GM10266 (cell line): ENCODE measurements around the gene C19orf38.

Experiments used
- DNase-seq: peaks from one replicate; pipeline ENCODE4 v3.0.0; 2012; ENCODE audit errors: extremely low spot score
- TF ChIP-seq, protein P1 (sequence below): IDR thresholded peaks from 2 replicates; pipeline ENCODE4 v1.5.1; 2012; ENCODE audit warnings: mild to moderate bottlenecking, low read depth; ENCODE audit not compliant: control insufficient read depth, insufficient read depth; ENCODE audit errors: missing control alignments

The C19orf38 gene

DNA sequence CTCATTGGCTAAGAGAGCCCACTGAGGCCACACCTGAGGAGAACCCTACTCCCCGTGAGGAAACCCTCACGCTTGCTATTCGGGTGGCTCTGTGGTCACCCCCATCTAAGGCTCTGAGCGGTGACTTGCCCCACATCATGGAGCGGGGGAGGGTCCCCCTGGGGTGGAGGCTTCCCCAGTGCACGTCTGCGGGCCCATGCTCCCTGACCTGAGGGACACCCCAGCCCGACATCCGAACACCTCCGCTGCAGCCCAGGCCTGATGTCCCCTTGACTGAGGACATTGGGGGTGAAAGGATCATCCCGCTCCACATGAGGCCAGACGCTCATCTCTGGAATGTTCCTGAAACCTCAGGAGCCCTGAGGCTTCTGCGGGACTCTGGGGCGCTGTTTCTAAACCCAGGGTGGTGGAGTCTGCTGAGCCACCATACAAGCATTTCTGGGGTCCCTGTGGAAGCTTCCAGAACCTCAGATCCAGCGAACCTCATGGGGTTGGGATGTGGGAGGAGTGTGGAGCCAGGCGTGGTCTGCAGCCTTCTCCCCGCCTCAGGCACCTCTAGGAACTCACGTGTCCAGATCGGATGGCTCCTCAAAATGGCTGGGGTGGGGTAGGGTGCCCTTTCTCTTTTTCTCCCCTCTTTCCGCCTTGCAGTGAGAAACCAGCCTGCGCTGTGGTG, 32.1 kb upstream of the C19orf38 start:
- TF ChIP-seq, protein P1, sequence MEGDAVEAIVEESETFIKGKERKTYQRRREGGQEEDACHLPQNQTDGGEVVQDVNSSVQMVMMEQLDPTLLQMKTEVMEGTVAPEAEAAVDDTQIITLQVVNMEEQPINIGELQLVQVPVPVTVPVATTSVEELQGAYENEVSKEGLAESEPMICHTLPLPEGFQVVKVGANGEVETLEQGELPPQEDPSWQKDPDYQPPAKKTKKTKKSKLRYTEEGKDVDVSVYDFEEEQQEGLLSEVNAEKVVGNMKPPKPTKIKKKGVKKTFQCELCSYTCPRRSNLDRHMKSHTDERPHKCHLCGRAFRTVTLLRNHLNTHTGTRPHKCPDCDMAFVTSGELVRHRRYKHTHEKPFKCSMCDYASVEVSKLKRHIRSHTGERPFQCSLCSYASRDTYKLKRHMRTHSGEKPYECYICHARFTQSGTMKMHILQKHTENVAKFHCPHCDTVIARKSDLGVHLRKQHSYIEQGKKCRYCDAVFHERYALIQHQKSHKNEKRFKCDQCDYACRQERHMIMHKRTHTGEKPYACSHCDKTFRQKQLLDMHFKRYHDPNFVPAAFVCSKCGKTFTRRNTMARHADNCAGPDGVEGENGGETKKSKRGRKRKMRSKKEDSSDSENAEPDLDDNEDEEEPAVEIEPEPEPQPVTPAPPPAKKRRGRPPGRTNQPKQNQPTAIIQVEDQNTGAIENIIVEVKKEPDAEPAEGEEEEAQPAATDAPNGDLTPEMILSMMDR: no peak

DNA sequence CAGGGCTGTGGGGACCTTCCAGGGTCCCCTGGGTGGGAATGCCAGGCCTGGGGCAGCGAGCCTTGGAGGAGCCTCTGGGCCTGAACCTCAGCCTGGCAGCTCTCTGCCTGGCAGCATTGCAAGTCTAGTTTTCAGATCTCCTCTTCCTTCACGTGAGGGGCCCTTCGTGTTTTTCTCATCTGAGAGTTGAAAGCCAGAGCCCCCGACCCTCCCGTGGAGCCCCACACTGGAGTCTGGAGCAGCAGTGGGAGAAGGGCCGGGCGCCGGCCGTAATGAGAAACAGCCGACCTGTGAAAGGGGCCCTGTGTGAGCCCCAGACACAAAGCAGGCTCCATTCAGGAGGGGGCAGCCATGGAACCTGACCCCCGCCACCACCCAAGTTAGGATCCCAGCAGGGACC, 31.5 kb upstream of the C19orf38 start:
- TF ChIP-seq, protein P1: no peak
- no peak for DNase-seq

More for the DNA sequence above, 32.1 kb upstream of the C19orf38 start:
- no peak for DNase-seq

DNA sequence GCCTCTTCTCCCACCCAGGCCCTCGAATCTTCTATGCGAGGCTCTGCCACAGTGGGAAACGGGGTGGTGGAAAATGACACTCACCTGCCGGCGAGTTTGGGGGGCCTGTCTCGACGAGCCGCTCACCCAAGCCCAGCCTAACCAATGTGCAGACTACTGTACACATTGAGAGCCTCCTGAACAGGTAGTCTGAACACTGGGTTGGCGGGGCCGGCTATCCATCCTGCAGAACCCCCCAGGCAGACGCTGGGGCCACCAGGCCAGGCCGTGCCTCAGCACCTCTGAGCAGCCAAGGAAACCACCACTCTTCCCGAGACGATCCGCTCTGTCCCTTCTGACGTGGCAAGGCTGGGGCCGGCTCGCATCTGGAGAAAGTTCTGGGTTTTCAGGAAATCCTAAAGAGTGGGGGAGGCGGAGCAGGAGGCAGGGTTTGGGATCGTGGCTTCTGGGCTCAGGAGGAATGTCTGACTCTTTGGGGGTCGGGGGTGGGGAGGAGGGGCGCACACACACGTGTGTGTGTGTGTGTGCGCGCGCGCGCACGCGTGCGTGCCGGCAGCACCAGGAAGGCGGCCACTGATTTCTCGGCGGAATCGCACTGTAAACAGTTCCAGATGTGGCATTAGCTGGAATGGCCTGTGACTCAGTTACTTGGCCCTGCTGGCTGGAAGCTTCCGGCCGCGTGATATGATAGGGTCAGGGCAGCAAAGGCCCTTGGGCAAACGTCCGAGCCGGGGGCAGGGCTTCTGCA, 30.8 kb upstream of the C19orf38 start:
- DNase-seq: no peak
- TF ChIP-seq, protein P1: no peak

DNA sequence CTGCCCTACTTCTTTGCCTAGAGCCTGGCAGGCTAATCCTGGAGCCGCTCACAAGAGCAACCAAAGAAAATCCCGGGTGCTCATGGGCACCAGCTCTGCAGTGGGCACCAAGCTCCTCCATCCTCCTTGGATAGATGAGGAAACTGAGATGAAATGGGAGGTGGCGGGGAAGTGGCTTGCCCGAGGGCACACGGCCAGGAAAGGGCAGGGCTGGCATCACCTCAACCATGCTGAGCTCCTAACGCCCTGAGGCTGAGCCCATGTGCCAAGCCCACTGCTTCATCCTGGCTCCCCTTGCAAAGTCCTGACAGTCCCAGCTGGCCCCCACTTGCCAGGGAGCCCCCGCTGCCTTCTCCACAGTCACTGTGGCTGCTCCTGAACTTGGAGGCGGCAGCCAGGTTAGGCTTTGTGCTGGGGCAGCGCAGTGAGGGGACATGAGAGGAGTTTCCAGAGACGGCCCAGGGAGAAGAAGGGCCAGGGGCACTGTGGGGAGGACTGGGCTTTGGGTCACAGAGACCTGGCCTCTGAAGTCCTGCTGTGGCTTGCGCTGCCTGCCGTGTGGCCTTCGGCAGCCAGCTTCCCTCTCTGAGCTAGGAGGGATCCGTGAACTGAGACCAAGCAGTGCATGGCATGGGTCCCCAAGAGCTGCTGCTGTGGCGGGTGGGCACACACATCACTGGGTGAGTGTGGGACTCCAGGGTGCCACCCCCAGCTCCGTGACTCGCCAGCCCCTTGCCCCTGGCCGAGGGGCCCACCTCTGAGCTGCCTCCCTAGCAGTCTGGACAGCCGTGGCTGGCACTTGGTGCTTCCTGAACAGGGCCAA, 29.7 kb upstream of the C19orf38 start:
- TF ChIP-seq, protein P1: no peak
- no peak for DNase-seq

DNA sequence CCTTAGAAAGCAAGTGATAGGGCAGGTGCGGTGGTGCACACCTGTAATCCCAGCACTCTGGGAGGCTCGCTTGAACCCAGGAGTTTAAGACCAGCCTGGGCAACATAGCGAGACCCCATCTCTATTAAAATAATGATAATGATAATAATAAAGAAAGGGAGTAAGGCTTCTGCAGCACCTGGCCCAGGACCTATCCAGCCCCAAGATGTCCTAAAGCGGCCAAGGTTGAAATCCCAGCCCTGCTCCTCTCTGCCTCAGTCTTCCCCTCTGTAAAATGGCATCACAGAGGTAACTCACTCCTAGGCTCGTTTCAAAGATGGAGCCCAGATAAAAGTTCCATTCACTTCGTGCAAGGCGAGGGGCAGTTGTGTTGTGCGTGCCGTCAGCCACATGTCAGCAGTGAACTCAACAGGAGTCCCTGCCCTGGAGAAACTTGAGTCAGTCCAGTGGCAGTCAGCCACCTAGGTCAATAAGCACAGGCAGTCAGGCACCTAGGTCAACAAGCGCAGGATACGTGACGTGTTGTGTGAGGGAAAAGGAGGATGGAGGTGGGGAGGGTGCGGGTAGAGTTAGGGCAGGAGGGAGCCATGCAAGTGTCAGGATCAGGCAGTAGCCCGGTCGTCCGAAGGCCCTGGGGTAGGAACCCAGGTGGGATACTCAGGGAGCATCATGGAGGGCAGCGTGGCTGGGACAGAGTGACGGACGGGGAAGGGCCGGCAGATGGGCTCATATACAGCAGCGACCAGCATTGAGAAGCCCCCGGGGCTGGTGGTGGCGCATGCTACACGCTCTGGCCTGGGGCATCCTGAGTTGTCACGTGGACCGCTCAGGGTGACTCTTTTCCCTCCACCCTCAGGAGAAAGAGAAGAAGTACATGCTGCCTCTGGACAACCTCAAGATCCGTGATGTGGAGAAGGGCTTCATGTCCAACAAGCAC, 28.8 kb upstream of the C19orf38 start:
- DNase-seq: no peak
- TF ChIP-seq, protein P1: no peak

DNA sequence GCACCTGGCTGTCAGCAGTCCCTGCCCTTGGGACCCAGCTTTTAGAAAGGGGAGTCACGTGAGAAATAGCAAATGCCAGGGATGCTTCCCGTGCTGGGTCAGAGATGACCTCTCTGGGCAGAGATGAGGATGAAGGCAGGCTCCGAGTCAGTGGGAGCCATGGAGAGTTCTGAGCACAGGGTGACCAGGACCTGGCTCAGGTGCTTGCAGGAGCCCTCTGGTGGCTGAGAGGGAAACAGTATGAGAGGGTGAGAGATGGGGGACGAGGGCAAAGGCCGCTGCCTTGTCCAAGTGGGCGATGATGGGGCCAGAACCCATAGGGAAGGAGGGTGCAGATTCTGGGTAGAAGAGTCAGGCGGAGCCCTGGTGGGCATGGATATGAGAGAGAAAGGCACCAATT, 28.0 kb upstream of the C19orf38 start:
- TF ChIP-seq, protein P1: peak; percentile 39
- no peak for DNase-seq
